Mucosa of descending colon (tissue), 3 donors: Measurements from ENCODE around the gene EHBP1L1. TPM values are rescaled to one million over a fixed set of nuclear protein-coding genes. Genes with fewer than 3 reads are reported as not detected.
A peak's percentile ranks its signal among the peaks of the same experiment; 100 is the strongest.

Experiments
- ATAC-seq: fragments of 200-7000 bp; cut with Tn5 transposase; one replicate; pipeline ENCODE4 v1.9.1; 2020; ENCODE audit warnings: mild to moderate bottlenecking, moderate library complexity
- DNase-seq, 3 donors: peaks; one replicate each; pipeline ENCODE4 v3.0.0-alpha.2; 2020
- H3K36me3 ChIP-seq: fragments of 200-600 bp; one replicate; pipeline ENCODE4 v1.8.0; 2021; ENCODE audit warnings: low read depth, mild to moderate bottlenecking
- H3K4me1 ChIP-seq: fragments of 200-600 bp; one replicate; pipeline ENCODE4 v1.8.0; 2021; ENCODE audit warnings: low read depth, mild to moderate bottlenecking
- H3K4me3 ChIP-seq: fragments of 200-600 bp; one replicate; pipeline ENCODE4 v1.8.0; 2021; ENCODE audit warnings: mild to moderate bottlenecking
- H3K9me3 ChIP-seq: fragments of 200-600 bp; one replicate; pipeline ENCODE4 v1.8.0; 2021; ENCODE audit warnings: mild to moderate bottlenecking
- CTCF ChIP-seq: fragments of 200-600 bp; IDR thresholded peaks from one replicate; pipeline ENCODE4 v1.8.0; 2022; ENCODE audit warnings: antibody characterized with exemption, mild to moderate bottlenecking
- intact Hi-C, 2 donors: fragments of 100-400 bp; cut with DNase I in 1 of 2; cut with micrococcal nuclease in 1 of 2; formaldehyde crosslinking; loops; one replicate each; pipeline versions ENCODE4 v1.11.0 to v1.11.1; 2022; cut with DNase I, micrococcal nuclease
- total RNA-seq, 3 donors: library from RNA; stranded (reverse); fragmentation: NEBNext Ultra II Directional in 2 of 3; extraction: Animal tissue kit (Norgen Biotek cat#: 25700) in 2 of 3; gene quantifications; one replicate each; pipeline versions ENCODE4 v1.2.1 to v1.2.4, GENCODE V29; 2021 to 2023
- donor health status: DM: no; HTN: no; CAD: no; lungs with moderate emphysema.
- donor health status: DM: no; HTN: no; CAD: no.
- donor health status: DM: no; HTN: yes; CAD: no.

EHBP1L1 gene
- total RNA-seq, 3 donors from 2014 or later, result 65.8 to 208 (median 65.9) TPM

- ATAC-seq (no peak), DNase-seq (no peak)
- Histone ChIP-seq H3K4me3 (no peak overlapping the region), H3K36me3 (peaks cover 2% of the 10 kb centered on the region), H3K9me3 (no peaks in the 10 kb centered on the region), H3K4me1 (peaks cover 25% of the 10 kb centered on the region)
- intact Hi-C loops, result no loop called here
- TF ChIP-seq CTCF, result no peak
These were observed 33.4 kb downstream of the EHBP1L1 start for GRCh38 chr11:65609229-65609628.

- H3K4me3 ChIP-seq, result no peak overlapping the region
- TF ChIP-seq CTCF, result no peak
- H3K9me3 ChIP-seq, result no peaks in the 10 kb centered on the region
- no peak for ATAC-seq
- peaks cover 25% of the 10 kb centered on the region for H3K4me1 ChIP-seq
- no peak for DNase-seq
- H3K36me3 ChIP-seq, result peaks cover 3% of the 10 kb centered on the region
- intact Hi-C loops, result no loop called here
These were observed 33.8 kb downstream of the EHBP1L1 start for GRCh38 chr11:65609665-65610064.

- intact Hi-C loops, result no loop called here
- DNase-seq (no peak), ATAC-seq (no peak)
- TF ChIP-seq CTCF, result no peak
- H3K4me3 ChIP-seq, result no peak overlapping the region
- H3K36me3 ChIP-seq, result peaks cover 6% of the 10 kb centered on the region
- H3K9me3 ChIP-seq, result no peaks in the 10 kb centered on the region
- H3K4me1 ChIP-seq, result peaks cover 25% of the 10 kb centered on the region
These were observed 34.6 kb downstream of the EHBP1L1 start for GRCh38 chr11:65610404-65610803.

GRCh38 chr11:65611028-65611757, 35.3 kb downstream of the EHBP1L1 start:
- H3K4me1 ChIP-seq, result peaks cover 25% of the 10 kb centered on the region

GRCh38 chr11:65611758-65612603, 36.1 kb downstream of the EHBP1L1 start:
- no peak for TF ChIP-seq CTCF
- intact Hi-C loops, result no loop called here
- H3K4me3 ChIP-seq, result no peak overlapping the region
- peaks cover 9% of the 10 kb centered on the region for H3K36me3 ChIP-seq
- ATAC-seq, result no peak
- H3K4me1 ChIP-seq, result peaks cover 31% of the 10 kb centered on the region
- H3K9me3 ChIP-seq, result no peaks in the 10 kb centered on the region
- no peak for DNase-seq

More at GRCh38 chr11:65611028-65611757, 35.3 kb downstream of the EHBP1L1 start:
- Histone ChIP-seq H3K36me3 (peaks cover 9% of the 10 kb centered on the region), H3K9me3 (no peaks in the 10 kb centered on the region), H3K4me3 (no peak overlapping the region)
- ATAC-seq, result no peak
- intact Hi-C loops, result no loop called here
- DNase-seq, result peak in 1 of 3 donors; percentile 75
- no peak for TF ChIP-seq CTCF
